Measurements from ENCODE around the gene ERCC3. TPM values are rescaled to one million over a fixed set of nuclear protein-coding genes. Genes with fewer than 3 reads are reported as not detected.

The ERCC3 gene
- total RNA-seq, 1 experiment from 2014 or later = 69.5 TPM

- H3K4me3 ChIP-seq (ENCODE audit: low read depth, low read length, poor library complexity, severe bottlenecking) = no peak overlapping the region
- intact Hi-C loops (cut with micrococcal nuclease; ENCODE audit: unreplicated experiment) = no loop called here
- no peaks in the 10 kb centered on the region for H3K27me3 ChIP-seq (replicated peaks; ENCODE audit: insufficient read depth, low read depth, low read length, poor library complexity)
- H3K36me3 ChIP-seq (ENCODE audit: insufficient read depth, low read length, poor library complexity, severe bottlenecking) = peaks cover 89% of the 10 kb centered on the region
- no peak overlapping the region for H3K27ac ChIP-seq (ENCODE audit: low read depth, low read length, poor library complexity, severe bottlenecking)
- CTCF ChIA-PET = no interaction called here
- no peak for DNase-seq (ENCODE audit: low spot score)
- H3K9me3 ChIP-seq (ENCODE audit: low read depth, low read length, poor library complexity, severe bottlenecking) = no peaks in the 10 kb centered on the region
- TF ChIP-seq CTCF (conservative IDR thresholded peaks at IDR 0.05; ENCODE audit: low read depth, low read length) (no peak), EZH2 (IDR thresholded peaks at IDR 0.05; ENCODE audit: borderline replicate concordance, low read depth, low read length, poor library complexity, severe bottlenecking) (no peak)
- no TSS peak for BruUV-seq (replicated peaks)
- H3K4me1 ChIP-seq (ENCODE audit: insufficient read depth, low read length, poor library complexity, severe bottlenecking) = peaks cover 6% of the 10 kb centered on the region
- POLR2A ChIA-PET (ENCODE audit: low non-redundant PET) = no interaction called here
Observed at GRCh38 chr2:127288274-127288673, 5.7 kb downstream of the ERCC3 start.

GRCh38 chr2:127283275-127283674, 10.7 kb downstream of the ERCC3 start:
- TF ChIP-seq EZH2 (IDR thresholded peaks at IDR 0.05; ENCODE audit: borderline replicate concordance, low read depth, low read length, poor library complexity, severe bottlenecking) (no peak), CTCF (conservative IDR thresholded peaks at IDR 0.05; ENCODE audit: low read depth, low read length) (no peak)
- intact Hi-C loops (cut with micrococcal nuclease; ENCODE audit: unreplicated experiment) = no loop called here
- Histone ChIP-seq H3K4me3 (ENCODE audit: low read depth, low read length, poor library complexity, severe bottlenecking) (no peak overlapping the region), H3K27me3 (replicated peaks; ENCODE audit: insufficient read depth, low read depth, low read length, poor library complexity) (no peaks in the 10 kb centered on the region), H3K36me3 (ENCODE audit: insufficient read depth, low read length, poor library complexity, severe bottlenecking) (peaks cover 75% of the 10 kb centered on the region), H3K9me3 (ENCODE audit: low read depth, low read length, poor library complexity, severe bottlenecking) (no peaks in the 10 kb centered on the region), H3K27ac (ENCODE audit: low read depth, low read length, poor library complexity, severe bottlenecking) (no peak overlapping the region), H3K4me1 (ENCODE audit: insufficient read depth, low read length, poor library complexity, severe bottlenecking) (no peaks in the 10 kb centered on the region)
- no TSS peak for BruUV-seq (replicated peaks)
- DNase-seq (ENCODE audit: low spot score) = no peak
- ChIA-PET CTCF (interaction anchor here (1.0 kb wide), 1 partner anchor 86 kb away, joined by 4 read pairs; no protein-coding TSS in a partner anchor), POLR2A (ENCODE audit: low non-redundant PET) (no interaction called here)

- no TSS peak for BruUV-seq (replicated peaks)
- Histone ChIP-seq H3K27ac (ENCODE audit: low read depth, low read length, poor library complexity, severe bottlenecking) (no peak overlapping the region), H3K27me3 (replicated peaks; ENCODE audit: insufficient read depth, low read depth, low read length, poor library complexity) (no peaks in the 10 kb centered on the region), H3K36me3 (ENCODE audit: insufficient read depth, low read length, poor library complexity, severe bottlenecking) (peaks cover 65% of the 10 kb centered on the region), H3K4me3 (ENCODE audit: low read depth, low read length, poor library complexity, severe bottlenecking) (no peak overlapping the region), H3K4me1 (ENCODE audit: insufficient read depth, low read length, poor library complexity, severe bottlenecking) (no peaks in the 10 kb centered on the region), H3K9me3 (ENCODE audit: low read depth, low read length, poor library complexity, severe bottlenecking) (no peaks in the 10 kb centered on the region)
- ChIA-PET POLR2A (ENCODE audit: low non-redundant PET) (no interaction called here), CTCF (no interaction called here)
- intact Hi-C loops (cut with micrococcal nuclease; ENCODE audit: unreplicated experiment) = no loop called here
- no peak for DNase-seq (ENCODE audit: low spot score)
- no peak for TF ChIP-seq EZH2 (IDR thresholded peaks at IDR 0.05; ENCODE audit: borderline replicate concordance, low read depth, low read length, poor library complexity, severe bottlenecking)
- no peak for TF ChIP-seq CTCF (conservative IDR thresholded peaks at IDR 0.05; ENCODE audit: low read depth, low read length)
Observed at GRCh38 chr2:127280693-127281092, 13.3 kb downstream of the ERCC3 start.

Data from A673 (cell line).